ENCODE results near the gene FOLR3. TPM values are rescaled to one million over a fixed set of nuclear protein-coding genes. Genes with fewer than 3 reads are reported as not detected.
"Not testable (repeated sequence)": the region's sequence is repeated elsewhere in the genome, so short reads cannot be mapped to it uniquely, and the experiment has no call there.

The FOLR3 gene
- total and polyA plus RNA-seq, 4 donors = 1.1 to 14.0 (median 5.8) TPM

- H3K9me3 ChIP-seq (ENCODE audit: control insufficient read depth in 4 of 4, insufficient read depth in 3 of 4, low read length in 3 of 4) = peaks cover 0 to 2% (median 0%) of the 10 kb centered on the region in 4 donors
- 97 to 98% methylated on average over 2 of the region's 2 CpGs for WGBS, 2 donors
- H3K9ac ChIP-seq (ENCODE audit: insufficient read depth in 1 of 2, low read length in 2 of 2) = no peak overlapping the region
- H3K4me1 ChIP-seq (ENCODE audit: control insufficient read depth in 5 of 5, insufficient read depth in 5 of 5, low read length in 5 of 5) = peaks cover 0 to 5% (median 0%) of the 10 kb centered on the region in 5 donors
- no peak overlapping the region for H3K4me3 ChIP-seq
- TF ChIP-seq CTCF (IDR thresholded peaks at IDR 0.05; ENCODE audit: control extremely low read depth, extremely low read depth) = no peak
- ATAC-seq (ENCODE audit: insufficient read depth, low FRiP score) = no peak
- no peaks in the 10 kb centered on the region for H3K27me3 ChIP-seq (ENCODE audit: control insufficient read depth in 3 of 3, insufficient read depth in 3 of 3, low read length in 2 of 3)
- no peak for DNase-seq
- H3K27ac ChIP-seq (ENCODE audit: low read depth in 1 of 2, low read length in 1 of 2) = no peak overlapping the region
- no peaks in the 10 kb centered on the region for H3K36me3 ChIP-seq (ENCODE audit: control insufficient read depth in 4 of 4, insufficient read depth in 4 of 4, low read length in 4 of 4)
Observed at GRCh38 chr11:72140661-72141060, 5.1 kb downstream of the FOLR3 start.

- TF ChIP-seq CTCF (IDR thresholded peaks at IDR 0.05; ENCODE audit: control extremely low read depth, extremely low read depth) = no peak
- DNase-seq = no peak
- Histone ChIP-seq H3K27me3 (ENCODE audit: control insufficient read depth in 3 of 3, insufficient read depth in 3 of 3, low read length in 2 of 3) (no peaks in the 10 kb centered on the region), H3K4me3 (no peak overlapping the region), H3K9me3 (ENCODE audit: control insufficient read depth in 4 of 4, insufficient read depth in 3 of 4, low read length in 3 of 4) (no peaks in the 10 kb centered on the region), H3K36me3 (ENCODE audit: control insufficient read depth in 4 of 4, insufficient read depth in 4 of 4, low read length in 4 of 4) (no peaks in the 10 kb centered on the region), H3K4me1 (ENCODE audit: control insufficient read depth in 5 of 5, insufficient read depth in 5 of 5, low read length in 5 of 5) (peaks cover 0 to 5% (median 0%) of the 10 kb centered on the region in 5 donors), H3K27ac (ENCODE audit: low read depth in 1 of 2, low read length in 1 of 2) (no peak overlapping the region), H3K9ac (ENCODE audit: insufficient read depth in 1 of 2, low read length in 2 of 2) (no peak overlapping the region)
- ATAC-seq (ENCODE audit: insufficient read depth, low FRiP score) = no peak
- 75 to 77% methylated on average over 3 of the region's 3 CpGs for WGBS, 2 donors
Observed at GRCh38 chr11:72141066-72141465, 5.5 kb downstream of the FOLR3 start.

- not testable (repeated sequence) for H3K9me3 ChIP-seq (ENCODE audit: control insufficient read depth in 4 of 4, insufficient read depth in 3 of 4, low read length in 3 of 4); H3K36me3 ChIP-seq (ENCODE audit: control insufficient read depth in 4 of 4, insufficient read depth in 4 of 4, low read length in 4 of 4); H3K4me3 ChIP-seq; H3K9ac ChIP-seq (ENCODE audit: insufficient read depth in 1 of 2, low read length in 2 of 2); H3K27me3 ChIP-seq (ENCODE audit: control insufficient read depth in 3 of 3, insufficient read depth in 3 of 3, low read length in 2 of 3); H3K4me1 ChIP-seq (ENCODE audit: control insufficient read depth in 5 of 5, insufficient read depth in 5 of 5, low read length in 5 of 5); ATAC-seq (ENCODE audit: insufficient read depth, low FRiP score); H3K27ac ChIP-seq (ENCODE audit: low read depth in 1 of 2, low read length in 1 of 2); DNase-seq
- WGBS, 2 donors = 68% methylated on average over 1 of the region's 1 CpG; no CpG with 5 or more reads in 1 of the 2 donors
Observed at GRCh38 chr11:72142086-72142485, 6.6 kb downstream of the FOLR3 start.

GRCh38 chr11:72142543-72142942 is 7.0 kb downstream of the FOLR3 start:
- not testable (repeated sequence) for ATAC-seq (ENCODE audit: insufficient read depth, low FRiP score); H3K9me3 ChIP-seq (ENCODE audit: control insufficient read depth in 4 of 4, insufficient read depth in 3 of 4, low read length in 3 of 4); DNase-seq; H3K36me3 ChIP-seq (ENCODE audit: control insufficient read depth in 4 of 4, insufficient read depth in 4 of 4, low read length in 4 of 4); H3K27me3 ChIP-seq (ENCODE audit: control insufficient read depth in 3 of 3, insufficient read depth in 3 of 3, low read length in 2 of 3); H3K4me3 ChIP-seq; H3K4me1 ChIP-seq (ENCODE audit: control insufficient read depth in 5 of 5, insufficient read depth in 5 of 5, low read length in 5 of 5); H3K9ac ChIP-seq (ENCODE audit: insufficient read depth in 1 of 2, low read length in 2 of 2); H3K27ac ChIP-seq (ENCODE audit: low read depth in 1 of 2, low read length in 1 of 2)
- WGBS, 2 donors = 25 to 48% methylated on average over 1 of the region's 1 CpG
